HG03045 (cell line): ENCODE measurements around the gene CAPN15.
"Not testable (repeated sequence)": the region's sequence is repeated elsewhere in the genome, so short reads cannot be mapped to it uniquely, and the experiment has no call there.

Source experiments
- ATAC-seq: cut with Tn5 transposase; IDR thresholded peaks from one replicate; pipeline ENCODE4 v1.9.1; 2021; ENCODE audit warnings: mild to moderate bottlenecking, moderate library complexity; ENCODE audit not compliant: unreplicated experiment

The CAPN15 gene

DNA sequence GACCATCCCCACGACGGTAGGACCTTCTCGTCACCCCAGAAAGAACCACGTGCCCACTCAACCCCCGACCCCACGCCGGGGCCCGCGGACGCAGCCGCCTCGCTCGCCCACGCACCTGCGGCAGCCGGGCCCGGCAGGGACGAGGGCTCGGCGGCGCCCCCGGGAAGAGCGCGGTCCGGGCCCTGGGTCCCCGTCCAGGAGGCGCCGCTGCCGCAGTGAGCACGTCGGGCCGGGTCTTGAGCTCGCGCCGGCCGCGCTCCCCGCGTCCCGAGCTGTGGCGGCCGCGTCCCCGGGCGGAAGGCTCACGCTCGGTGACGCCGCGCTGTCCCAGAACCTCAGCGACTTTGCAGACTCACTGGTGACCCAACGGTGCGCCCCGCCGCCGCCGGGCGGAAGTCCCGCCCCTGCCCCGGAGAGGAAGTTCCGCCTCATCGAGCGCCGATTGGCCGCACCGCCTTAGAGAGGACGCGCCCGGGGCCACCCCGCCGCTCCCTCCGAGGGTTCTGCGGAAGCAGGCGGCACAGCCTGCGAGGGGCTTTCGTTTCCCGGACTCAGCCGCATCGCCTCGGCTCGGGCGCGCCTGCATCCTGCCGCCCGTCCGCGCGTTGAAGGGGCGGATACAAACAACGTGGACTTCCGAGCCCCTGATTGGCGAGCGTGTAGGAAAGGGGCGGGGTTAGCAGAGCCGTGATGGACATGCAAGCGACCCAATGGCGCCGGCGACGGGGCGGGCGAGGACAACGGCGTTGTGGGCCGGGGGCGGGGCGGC, 61.6 kb downstream of the CAPN15 start:
- peak; percentile 77 for ATAC-seq

DNA sequence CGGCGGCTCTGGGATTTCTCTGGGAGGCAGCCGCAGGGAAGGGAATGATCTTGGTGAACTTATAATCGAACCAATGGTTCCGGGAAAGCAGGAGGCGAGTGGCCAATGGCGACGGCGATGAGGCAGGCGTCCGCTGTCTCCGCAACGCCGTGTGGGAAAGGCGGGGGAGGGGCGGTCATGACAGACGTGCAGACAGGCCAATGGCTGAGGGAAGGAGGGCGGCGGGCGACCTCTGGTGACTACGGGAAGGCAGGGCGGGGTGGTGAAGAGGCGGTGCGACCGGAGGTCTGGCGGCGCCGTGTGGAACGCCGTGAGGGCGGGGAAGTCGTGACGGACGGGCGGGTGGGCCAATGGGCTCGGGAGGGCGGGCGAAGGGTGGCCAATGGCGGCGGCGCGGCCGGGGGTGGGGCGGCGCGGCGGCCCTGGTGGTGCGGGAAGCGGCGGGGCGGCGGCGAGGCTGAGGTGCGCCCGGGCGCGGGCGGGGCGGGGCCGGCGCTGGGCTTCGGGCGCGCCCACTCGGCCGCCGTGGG, 62.2 kb downstream of the CAPN15 start, which contains the start of gene RAB40C:
RAB40C (plus strand) TSS at position 409 of the 530 bp plus-strand sequence. CDS start 226 bp downstream, outside the sequence.
- peak; percentile 77 for ATAC-seq

DNA sequence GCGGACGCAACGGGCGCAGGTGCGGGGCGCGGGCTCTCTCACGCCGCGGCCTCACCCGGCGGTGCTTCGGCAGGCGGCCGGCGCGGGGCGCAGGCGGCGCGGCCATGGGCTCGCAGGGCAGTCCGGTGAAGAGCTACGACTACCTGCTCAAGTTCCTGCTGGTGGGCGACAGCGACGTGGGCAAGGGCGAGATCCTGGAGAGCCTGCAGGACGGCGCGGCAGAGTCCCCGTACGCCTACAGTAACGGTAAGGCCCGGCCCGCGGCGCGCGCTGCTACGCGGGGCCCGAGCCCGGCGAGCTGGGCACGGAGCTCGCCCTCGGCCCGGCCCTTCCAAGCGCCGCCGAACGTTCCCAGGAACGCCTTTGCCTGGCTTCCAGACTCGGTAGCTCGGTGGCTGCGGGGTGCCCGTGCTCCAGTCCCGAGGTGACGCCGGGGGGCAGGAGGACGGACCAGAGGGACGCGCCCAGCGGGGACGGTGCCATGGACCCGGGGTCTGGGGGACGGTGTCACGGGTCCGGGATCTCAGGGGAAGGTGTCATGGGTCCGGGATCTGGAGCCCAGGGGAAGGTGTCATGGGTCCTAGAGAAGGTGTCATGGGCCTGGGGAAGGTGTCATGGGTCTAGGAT, 62.8 kb downstream of the CAPN15 start:
- ATAC-seq, result no peak

DNA sequence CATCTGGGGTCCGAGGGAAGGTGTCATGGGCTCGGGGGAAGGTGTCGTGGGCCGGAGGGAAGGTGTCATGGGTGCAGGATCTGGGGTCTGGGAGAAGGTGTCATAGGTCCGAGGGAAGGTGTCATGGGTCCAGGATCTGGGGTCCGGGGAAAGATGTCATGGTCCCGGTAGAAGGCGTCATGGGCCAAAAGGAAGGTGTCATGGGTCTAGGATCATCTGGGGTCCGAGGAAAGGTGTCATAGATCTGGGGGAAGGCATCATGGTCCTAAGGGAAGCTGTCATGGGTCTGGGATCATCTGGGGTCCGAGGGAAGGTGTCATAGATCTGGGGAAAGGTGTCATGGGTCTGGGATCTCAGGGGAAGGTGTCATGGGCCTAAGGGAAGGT, 63.3 kb downstream of the CAPN15 start:
- no peak for ATAC-seq

DNA sequence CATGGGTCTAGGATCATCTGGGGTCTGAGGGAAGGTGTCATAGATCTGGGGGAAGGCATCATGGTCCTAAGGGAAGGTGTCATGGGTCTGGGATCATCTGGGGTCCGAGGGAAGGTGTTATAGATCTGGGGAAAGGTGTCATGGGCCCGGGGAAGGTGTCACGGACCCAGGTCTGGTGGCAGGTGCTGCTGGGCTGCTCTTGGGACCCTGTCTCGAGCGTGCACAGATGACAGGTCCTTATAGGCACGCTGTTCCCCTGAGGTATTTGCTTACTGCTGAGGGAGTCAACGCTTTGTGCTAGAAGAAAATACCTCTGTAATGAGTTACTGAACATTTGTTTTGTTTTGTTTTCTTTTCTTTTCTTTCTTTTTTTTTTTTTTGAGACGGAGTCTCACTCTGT, 63.7 kb downstream of the CAPN15 start:
- ATAC-seq, result no peak

DNA sequence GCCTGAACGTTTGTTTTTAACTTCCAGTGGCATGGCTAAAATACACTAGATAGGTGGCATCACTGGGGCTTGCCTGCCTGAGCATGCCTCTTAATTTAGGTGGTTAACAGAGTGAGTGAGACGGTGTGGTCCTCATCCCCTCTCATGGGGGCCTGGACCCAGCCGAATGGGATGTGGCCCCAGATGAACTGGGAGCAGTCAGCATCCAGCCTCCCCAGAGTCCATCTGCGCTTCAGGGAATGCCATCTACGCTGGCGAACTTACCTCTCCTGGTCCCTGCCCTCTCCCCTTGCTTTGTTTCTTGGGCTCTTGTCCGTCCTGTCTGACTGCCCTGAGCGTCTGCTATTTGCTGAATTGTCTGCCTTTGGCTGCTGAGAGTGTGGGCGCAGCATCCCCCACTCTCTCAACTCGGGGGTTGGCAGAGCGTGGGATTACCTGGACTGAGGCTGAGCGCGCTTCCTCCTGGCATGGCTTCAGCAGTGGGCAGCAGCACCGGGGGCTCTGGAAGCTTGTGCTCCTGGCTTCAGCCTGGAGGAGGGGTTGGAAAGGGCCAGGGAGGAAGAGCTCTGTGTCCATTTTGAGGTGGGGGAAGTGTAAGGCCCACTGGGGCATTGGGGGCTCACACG, 64.5 kb downstream of the CAPN15 start:
- ATAC-seq, result no peak

DNA sequence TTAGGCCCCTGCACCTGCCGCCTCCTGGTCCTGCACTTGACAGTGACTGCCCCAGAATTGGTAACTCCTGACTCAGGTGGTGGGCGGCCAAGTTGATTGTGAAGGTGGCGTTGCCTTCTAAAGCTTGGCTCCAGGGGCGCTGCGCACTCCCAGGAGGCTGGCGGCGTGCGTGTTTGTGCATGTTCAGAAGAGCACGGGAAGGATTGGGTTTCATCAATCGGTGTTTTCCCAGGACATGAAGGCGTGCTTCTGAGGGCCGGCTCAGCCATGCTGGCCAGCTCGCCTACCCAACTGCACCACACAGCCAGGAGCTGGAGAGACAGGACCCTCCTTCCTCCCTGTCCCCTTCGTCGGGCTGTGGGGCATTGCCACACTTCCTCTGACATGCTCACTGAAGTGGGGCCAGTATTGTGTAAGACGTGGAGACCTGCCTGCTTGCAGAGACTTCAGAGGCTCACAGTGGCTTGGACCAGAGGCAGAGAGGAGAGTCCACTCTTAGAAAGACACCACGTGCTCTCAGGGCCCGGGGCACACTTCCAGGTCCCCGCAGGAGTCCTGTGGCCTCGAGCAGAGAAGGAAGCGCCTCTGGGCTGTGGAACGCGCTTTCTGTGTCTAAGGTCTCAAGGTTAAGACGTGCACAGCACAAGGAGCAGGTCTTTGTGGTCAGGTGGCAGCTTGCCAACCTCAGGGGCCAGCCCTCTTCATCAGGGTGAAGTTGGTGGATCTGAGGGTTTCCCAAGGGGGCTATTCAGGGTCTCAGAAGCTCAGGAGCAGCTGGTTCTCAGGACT, 65.2 kb downstream of the CAPN15 start:
- ATAC-seq, result no peak

DNA sequence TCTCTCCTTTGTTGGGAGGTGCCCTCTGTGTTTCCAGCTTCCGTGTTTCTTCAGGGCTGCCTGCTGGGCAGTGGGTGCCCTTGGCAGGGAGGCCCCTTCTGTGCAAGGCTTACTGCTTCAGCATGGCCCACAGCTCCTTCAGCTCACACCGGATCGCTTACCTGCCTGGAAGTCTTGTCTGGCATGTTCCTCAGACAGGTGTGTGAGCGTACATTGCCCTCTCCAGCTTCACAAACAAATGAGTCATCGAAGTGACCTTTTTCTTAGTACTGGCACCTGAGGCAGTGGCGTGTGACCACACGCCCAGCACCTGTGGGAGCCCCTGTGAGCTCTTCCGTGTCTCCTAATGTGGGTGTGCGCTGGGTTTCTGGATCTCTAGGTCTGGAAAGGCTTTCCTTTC, 65.9 kb downstream of the CAPN15 start:
- ATAC-seq, result no peak

DNA sequence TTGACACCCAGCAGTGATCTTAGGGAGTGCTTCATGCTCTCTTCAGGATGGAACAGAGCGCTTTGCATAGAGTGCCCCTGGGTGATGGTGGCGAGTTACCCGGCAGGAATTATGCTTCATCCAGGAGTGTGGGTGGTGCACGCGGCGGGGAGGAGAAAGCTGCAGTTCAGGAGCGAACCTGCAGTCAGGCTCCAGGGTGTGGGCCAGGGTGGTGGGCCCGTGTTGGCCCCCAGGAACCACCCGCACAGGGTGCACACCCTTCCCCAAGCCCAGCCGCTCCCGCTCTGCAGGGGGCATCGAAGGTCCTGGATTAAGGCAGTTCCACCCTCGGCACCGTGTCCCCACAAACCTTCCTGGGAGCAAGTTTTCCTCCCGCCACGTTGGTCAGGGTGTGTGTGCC, 66.3 kb downstream of the CAPN15 start:
- ATAC-seq, result no peak

DNA sequence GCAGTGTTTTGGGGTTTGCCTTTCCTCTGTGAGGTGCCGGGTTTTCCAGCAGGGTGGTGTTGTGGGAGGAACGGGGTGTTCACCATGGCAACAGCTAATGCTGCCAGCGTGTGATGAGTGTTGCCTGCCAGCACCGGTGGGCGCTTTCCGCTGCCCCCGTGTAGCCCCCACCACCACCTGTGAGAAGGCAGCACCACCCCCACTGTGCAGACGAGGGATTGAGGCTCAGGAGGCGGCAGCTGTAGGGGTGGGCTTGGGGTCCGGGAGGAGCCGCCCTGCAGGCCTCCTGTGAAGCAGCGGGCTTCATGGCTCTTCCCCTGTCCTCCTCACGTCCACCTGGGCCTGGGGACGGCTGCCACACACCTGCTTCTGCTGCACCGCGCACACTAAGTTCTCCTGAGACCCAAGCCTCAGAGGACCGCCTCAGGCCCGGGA, 67.6 kb downstream of the CAPN15 start:
- ATAC-seq, result no peak

DNA sequence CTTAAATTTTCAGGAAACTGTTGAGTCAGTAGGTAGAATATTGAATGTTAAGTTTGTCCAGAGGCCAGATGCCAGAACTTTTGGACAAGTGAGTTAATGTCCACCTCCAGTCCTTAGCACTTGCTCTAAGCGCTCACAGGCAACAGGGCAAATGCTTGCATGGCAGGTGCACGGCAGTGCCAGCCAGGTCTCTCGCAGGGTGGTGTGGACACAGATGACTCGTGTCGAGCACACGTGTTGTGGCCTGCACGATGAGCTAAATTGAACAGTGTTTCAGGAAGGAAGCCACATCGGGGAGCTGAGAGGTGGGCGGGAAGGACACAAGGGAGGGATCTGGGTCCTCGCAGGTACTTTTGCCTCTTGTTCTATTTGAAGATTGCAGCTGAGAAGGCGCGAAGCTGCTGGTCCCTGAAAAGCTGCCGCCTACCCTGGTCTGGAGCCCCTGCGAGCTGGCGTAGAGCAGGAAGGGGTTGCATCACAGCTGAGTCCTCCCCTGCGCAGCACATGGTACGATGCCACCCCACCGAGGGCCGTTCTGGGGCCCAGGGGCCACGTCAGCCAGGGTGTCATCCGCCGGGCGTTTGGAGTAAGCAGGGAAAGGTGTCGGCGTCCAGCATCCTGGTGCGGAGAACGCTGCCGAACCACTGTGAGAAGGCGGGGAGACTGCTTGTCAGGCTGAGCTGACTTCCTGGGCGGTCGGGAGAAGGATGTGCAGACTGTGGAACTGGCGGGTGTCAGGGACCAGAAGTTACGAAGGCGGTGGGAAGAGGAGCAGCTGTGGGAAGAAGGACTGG, 68.6 kb downstream of the CAPN15 start:
- no peak for ATAC-seq

DNA sequence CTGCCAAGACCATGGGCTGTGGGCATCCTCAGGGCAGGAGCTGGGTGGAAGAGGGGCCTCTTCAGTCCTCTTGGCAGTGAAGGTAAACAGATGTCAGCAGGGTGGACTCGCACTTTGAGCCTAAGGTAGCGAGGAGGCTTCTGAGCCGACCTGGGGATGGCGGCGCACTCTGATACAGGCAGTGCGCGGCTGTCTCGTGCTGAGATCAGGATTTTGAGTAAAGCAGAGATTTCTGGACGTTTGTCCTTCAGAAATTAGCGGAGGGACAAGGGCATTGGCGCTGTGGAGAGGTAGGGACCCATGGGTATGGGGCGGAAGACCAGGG, 69.2 kb downstream of the CAPN15 start:
- ATAC-seq, result no peak

DNA sequence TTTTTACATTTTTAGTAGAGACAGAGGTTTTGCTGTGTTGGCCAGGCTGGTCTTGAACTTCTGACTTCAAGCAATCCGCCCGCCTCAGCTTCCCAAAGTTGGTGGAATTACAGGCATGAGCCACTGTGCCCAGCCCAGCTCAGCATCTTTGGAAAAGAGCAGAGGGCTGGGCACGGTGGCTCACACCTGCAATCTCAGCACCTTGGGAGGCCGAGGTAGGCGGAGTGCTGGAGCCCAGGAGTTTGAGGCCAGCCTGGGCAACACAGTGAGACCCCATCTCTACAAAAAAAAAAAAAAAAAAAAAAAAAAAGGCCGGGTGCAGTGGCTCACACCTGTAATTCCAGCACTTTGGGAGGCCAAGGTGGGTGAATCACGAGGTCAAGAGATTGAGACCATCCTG, 70.1 kb downstream of the CAPN15 start:
- not testable (repeated sequence) for ATAC-seq

DNA sequence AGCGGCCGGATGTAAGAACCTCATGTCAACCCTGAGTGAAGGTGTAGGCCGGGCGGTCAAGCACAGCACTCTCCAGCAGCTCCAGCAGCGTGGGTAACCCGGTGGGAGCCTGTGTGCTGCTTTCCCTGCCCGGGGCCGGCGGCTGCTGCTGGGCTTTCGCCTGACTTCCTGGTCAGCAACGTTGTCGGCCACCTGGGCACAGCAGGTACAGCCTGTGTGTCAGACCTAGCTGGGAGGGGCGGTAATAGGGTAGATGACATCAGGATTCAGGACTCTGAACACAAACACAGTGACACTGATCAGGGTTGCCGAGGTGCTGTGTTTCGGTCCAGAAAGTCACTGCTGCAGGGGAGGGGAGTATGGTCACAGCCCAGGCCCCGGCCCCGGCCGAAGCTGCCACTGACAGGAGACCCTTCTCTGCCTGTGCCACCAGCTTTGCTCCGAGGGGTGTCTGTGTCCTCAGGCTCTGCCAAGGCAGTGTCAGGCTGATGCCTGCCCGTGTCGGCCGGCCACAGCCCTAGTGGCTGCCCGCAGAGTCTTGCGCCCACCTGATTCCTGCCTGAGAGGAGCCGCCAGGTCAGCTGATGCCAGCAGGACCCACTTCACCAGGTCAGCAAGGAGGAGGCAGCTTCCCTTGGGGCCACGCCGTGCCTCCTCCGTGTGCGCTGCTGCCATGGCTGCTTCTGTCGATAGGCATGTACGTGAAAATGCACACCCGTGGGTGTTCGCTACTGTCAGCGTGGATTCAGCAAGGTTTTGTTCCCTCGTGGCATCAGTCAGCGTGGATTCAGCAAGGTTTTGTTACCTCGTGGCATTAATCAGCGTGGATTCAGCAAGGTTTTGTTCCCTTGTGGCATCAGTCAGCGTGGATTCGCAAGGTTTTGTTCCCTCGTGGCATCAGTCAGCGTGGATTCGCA, 71.6 kb downstream of the CAPN15 start:
- ATAC-seq, result no peak

DNA sequence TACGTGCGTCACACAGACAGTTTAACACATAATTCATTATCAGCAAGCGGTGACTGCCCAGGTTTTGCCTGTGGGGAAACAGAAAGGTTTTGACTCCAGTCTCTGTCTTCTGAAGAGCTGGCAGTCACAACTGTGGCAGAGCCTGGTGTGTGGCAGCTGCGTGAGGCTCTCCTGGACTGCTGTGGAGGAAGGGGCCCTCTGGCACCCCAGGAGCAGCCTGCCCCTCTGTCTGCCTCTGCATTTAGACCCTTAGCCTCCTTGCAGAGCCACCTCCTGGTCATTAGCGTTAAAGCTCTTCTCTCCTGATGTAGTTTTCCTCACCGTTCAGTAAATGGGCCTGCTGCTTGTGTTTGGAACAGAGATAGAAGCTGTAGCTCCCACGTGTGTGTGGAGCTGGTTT, 73.3 kb downstream of the CAPN15 start:
- ATAC-seq, result no peak

DNA sequence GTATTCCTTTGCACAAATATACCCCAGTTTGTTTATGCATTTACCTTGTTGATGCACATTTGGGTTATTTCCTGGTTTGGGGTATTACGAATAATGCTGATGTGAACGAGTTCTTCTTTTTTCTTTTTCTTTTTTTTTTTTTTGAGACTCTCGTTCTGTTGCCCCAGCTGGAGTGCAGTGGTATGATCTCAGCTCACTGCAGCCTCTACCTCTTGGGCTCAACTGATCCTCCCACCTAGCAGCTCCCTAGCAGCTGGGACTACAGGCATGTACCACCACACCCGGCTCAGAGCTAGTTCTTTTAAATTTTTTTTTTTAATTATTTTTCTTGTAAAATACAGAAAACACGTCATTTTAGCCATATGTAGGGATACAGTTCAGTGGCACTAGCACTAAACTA, 76.4 kb downstream of the CAPN15 start:
- no peak for ATAC-seq
